Measurements from ENCODE around the gene PLXNA4. TPM values are rescaled to one million over a fixed set of nuclear protein-coding genes. Genes with fewer than 3 reads are reported as not detected.

The PLXNA4 gene
- total and polyA plus RNA-seq, 9 of the 15 experiments (the other 6 are each of a cell fraction or from before 2014, with no cell fraction given), result under 0.01 to 0.09 TPM; not detected in 7

GRCh38 chr7:132317701-132318351 is 258.4 kb downstream of the PLXNA4 start:
- H3K27me3 ChIP-seq (ENCODE audit: control insufficient read depth in 2 of 2, insufficient read depth in 2 of 2, low read length in 2 of 2), result peaks cover 4 to 21% of the 10 kb centered on the region in 2 experiments; a peak in 4 of 5 replicates
- CTCF ChIA-PET (ENCODE audit: low intra/inter-chr PET ratio), result interaction anchor here (0.6 to 2.5 kb wide), 3 partner anchors 174 to 266 kb away, joined by 3 to 15 read pairs (median 4); no protein-coding TSS in a partner anchor
- WGBS (ENCODE audit: insufficient coverage, low coverage, missing lambda C conversion rate), result 24% methylated on average over 7 of the region's 7 CpGs
- no peaks in the 10 kb centered on the region for H3K9me3 ChIP-seq (replicated peaks; ENCODE audit: control insufficient read depth, insufficient read depth, low read depth, low read length)
- TF ChIP-seq MTA3 (IDR thresholded peaks at IDR 0.05; ENCODE audit: borderline replicate concordance) (no peak), NR2C2 (CRISPR knock-in tag; IDR thresholded peaks at IDR 0.05) (no peak), NR2C2 (tag; IDR thresholded peaks at IDR 0.05) (no peak), POLR2G (IDR thresholded peaks at IDR 0.05; ENCODE audit: low read depth, low read length) (no peak), ZNF584 (CRISPR knock-in tag; IDR thresholded peaks at IDR 0.05; ENCODE audit: low read depth) (no peak), MITF (IDR thresholded peaks at IDR 0.05) (no peak), SMAD4 (CRISPR knock-in tag; conservative IDR thresholded peaks at IDR 0.05) (no peak), ZNF143 (CRISPR knock-in tag; IDR thresholded peaks at IDR 0.05) (no peak), CBX3 (IDR thresholded peaks at IDR 0.05; ENCODE audit: borderline replicate concordance in 1 of 2, low read length in 2 of 2) (no peak), PHF8 (IDR thresholded peaks at IDR 0.05; ENCODE audit: borderline replicate concordance, low read length) (no peak), LCOR (CRISPR knock-in tag; IDR thresholded peaks at IDR 0.05) (no peak), ZNF140 (CRISPR knock-in tag; IDR thresholded peaks at IDR 0.05) (no peak), ZFP30 (CRISPR knock-in tag; IDR thresholded peaks at IDR 0.05; ENCODE audit: borderline replicate concordance) (no peak), ZBED1 (IDR thresholded peaks at IDR 0.05) (no peak), SMC3 (conservative IDR thresholded peaks at IDR 0.05; ENCODE audit: insufficient read depth, low read depth, low read length) (no peak)
- TF ChIP-seq, protein P1, sequence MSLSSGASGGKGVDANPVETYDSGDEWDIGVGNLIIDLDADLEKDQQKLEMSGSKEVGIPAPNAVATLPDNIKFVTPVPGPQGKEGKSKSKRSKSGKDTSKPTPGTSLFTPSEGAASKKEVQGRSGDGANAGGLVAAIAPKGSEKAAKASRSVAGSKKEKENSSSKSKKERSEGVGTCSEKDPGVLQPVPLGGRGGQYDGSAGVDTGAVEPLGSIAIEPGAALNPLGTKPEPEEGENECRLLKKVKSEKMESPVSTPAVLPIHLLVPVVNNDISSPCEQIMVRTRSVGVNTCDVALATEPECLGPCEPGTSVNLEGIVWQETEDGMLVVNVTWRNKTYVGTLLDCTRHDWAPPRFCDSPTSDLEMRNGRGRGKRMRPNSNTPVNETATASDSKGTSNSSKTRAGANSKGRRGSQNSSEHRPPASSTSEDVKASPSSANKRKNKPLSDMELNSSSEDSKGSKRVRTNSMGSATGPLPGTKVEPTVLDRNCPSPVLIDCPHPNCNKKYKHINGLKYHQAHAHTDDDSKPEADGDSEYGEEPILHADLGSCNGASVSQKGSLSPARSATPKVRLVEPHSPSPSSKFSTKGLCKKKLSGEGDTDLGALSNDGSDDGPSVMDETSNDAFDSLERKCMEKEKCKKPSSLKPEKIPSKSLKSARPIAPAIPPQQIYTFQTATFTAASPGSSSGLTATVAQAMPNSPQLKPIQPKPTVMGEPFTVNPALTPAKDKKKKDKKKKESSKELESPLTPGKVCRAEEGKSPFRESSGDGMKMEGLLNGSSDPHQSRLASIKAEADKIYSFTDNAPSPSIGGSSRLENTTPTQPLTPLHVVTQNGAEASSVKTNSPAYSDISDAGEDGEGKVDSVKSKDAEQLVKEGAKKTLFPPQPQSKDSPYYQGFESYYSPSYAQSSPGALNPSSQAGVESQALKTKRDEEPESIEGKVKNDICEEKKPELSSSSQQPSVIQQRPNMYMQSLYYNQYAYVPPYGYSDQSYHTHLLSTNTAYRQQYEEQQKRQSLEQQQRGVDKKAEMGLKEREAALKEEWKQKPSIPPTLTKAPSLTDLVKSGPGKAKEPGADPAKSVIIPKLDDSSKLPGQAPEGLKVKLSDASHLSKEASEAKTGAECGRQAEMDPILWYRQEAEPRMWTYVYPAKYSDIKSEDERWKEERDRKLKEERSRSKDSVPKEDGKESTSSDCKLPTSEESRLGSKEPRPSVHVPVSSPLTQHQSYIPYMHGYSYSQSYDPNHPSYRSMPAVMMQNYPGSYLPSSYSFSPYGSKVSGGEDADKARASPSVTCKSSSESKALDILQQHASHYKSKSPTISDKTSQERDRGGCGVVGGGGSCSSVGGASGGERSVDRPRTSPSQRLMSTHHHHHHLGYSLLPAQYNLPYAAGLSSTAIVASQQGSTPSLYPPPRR (CRISPR knock-in tag; IDR thresholded peaks at IDR 0.05; ENCODE audit: borderline replicate concordance), result no peak
- in situ Hi-C loops (cut with MboI), result no loop called here
- H3K4me1 ChIP-seq (replicated peaks in 1 of 2; ENCODE audit: control insufficient read depth in 2 of 2, insufficient read depth in 2 of 2, low read length in 2 of 2), result no peaks in the 10 kb centered on the region
- intact Hi-C loops (cut with micrococcal nuclease), result loop anchor here (1.0 to 2.0 kb wide), 2 partner anchors 175 to 262 kb away; no protein-coding TSS in a partner anchor
- H3K36me3 ChIP-seq (ENCODE audit: control insufficient read depth, insufficient read depth, low read length), result no peaks in the 10 kb centered on the region
- ATAC-seq (no peak), FAIRE-seq (no peak), DNase-seq (ENCODE audit: extremely low read depth in 1 of 4, low spot score in 3 of 4) (no peak)
- H3K9me1 ChIP-seq (ENCODE audit: control insufficient read depth, insufficient read depth, low read length), result no peaks in the 10 kb centered on the region
- H2AFZ ChIP-seq (ENCODE audit: low read depth, low read length), result no peak overlapping the region
- BruUV-seq (replicated peaks), result no TSS peak
- no peaks in the 10 kb centered on the region for H3K79me2 ChIP-seq (ENCODE audit: control insufficient read depth, insufficient read depth, low read length)
- no peak overlapping the region for H3K9ac ChIP-seq (ENCODE audit: insufficient read depth in 1 of 2, low read depth in 2 of 2, low read length in 2 of 2)
- H3K4me3 ChIP-seq, result no peak overlapping the region
- no peak overlapping the region for H3K27ac ChIP-seq (ENCODE audit: extremely low read depth, low read depth, low read length)
- POLR2A ChIA-PET, result no interaction called here
- H3K4me2 ChIP-seq (ENCODE audit: insufficient read depth, low read length), result no peak overlapping the region
- peaks cover 5% of the 10 kb centered on the region; the same call in 1 of the 2 replicates for H4K20me1 ChIP-seq (replicated peaks; ENCODE audit: control insufficient read depth, insufficient read depth, low read length)
